ENCODE data around the gene SPINT3.

Gene SPINT3

GRCh38 chr20:45467172-45467571 lies 48.2 kb downstream of the SPINT3 start:
- TF ChIP-seq CTCF (conservative IDR thresholded peaks at IDR 0.05; ENCODE audit: low read depth, low read length): no peak
- Histone ChIP-seq H3K27me3 (ENCODE audit: insufficient read depth, low read depth) (no peaks in the 10 kb centered on the region), H3K4me2 (no peak overlapping the region)

GRCh38 chr20:45465491-45466266 lies 49.7 kb downstream of the SPINT3 start:
- H3K27me3 ChIP-seq (ENCODE audit: insufficient read depth, low read depth): no peaks in the 10 kb centered on the region
- no peaks in the 10 kb centered on the region for H4K20me1 ChIP-seq (ENCODE audit: insufficient read depth)
- H3K79me2 ChIP-seq (ENCODE audit: insufficient read depth, low read depth): no peaks in the 10 kb centered on the region
- peaks cover 4% of the 10 kb centered on the region for H3K4me1 ChIP-seq (ENCODE audit: low read depth, poor library complexity, severe bottlenecking)
- no peak overlapping the region for H2AFZ ChIP-seq (ENCODE audit: low read depth)
- no peak overlapping the region for H3K27ac ChIP-seq
- no peak overlapping the region for H3K4me2 ChIP-seq
- TF ChIP-seq CTCF (conservative IDR thresholded peaks at IDR 0.05; ENCODE audit: low read depth, low read length): no peak
- no peaks in the 10 kb centered on the region for H3K36me3 ChIP-seq (ENCODE audit: insufficient read depth)
- H3K9ac ChIP-seq: no peak overlapping the region
- no peak overlapping the region for H3K4me3 ChIP-seq (IDR thresholded peaks at IDR 0.05; ENCODE audit: insufficient read depth, low read depth, low read length)

More at GRCh38 chr20:45467172-45467571, 48.2 kb downstream of the SPINT3 start:
- Histone ChIP-seq H4K20me1 (ENCODE audit: insufficient read depth) (no peaks in the 10 kb centered on the region), H3K4me1 (ENCODE audit: low read depth, poor library complexity, severe bottlenecking) (peaks cover 11% of the 10 kb centered on the region), H2AFZ (ENCODE audit: low read depth) (no peak overlapping the region), H3K27ac (no peak overlapping the region), H3K4me3 (IDR thresholded peaks at IDR 0.05; ENCODE audit: insufficient read depth, low read depth, low read length) (no peak overlapping the region), H3K9ac (no peak overlapping the region), H3K79me2 (ENCODE audit: insufficient read depth, low read depth) (no peaks in the 10 kb centered on the region), H3K36me3 (ENCODE audit: insufficient read depth) (no peaks in the 10 kb centered on the region)

- Histone ChIP-seq H3K4me3 (IDR thresholded peaks at IDR 0.05; ENCODE audit: insufficient read depth, low read depth, low read length) (no peak overlapping the region), H2AFZ (ENCODE audit: low read depth) (no peak overlapping the region), H4K20me1 (ENCODE audit: insufficient read depth) (no peaks in the 10 kb centered on the region), H3K36me3 (ENCODE audit: insufficient read depth) (no peaks in the 10 kb centered on the region), H3K79me2 (ENCODE audit: insufficient read depth, low read depth) (no peaks in the 10 kb centered on the region), H3K27me3 (ENCODE audit: insufficient read depth, low read depth) (no peaks in the 10 kb centered on the region), H3K4me2 (no peak overlapping the region), H3K27ac (no peak overlapping the region), H3K9ac (no peak overlapping the region), H3K4me1 (ENCODE audit: low read depth, poor library complexity, severe bottlenecking) (peaks cover 6% of the 10 kb centered on the region)
- no peak for TF ChIP-seq CTCF (conservative IDR thresholded peaks at IDR 0.05; ENCODE audit: low read depth, low read length)
Observed at GRCh38 chr20:45463709-45464108, 51.7 kb downstream of the SPINT3 start.

- no peak overlapping the region for H3K27ac ChIP-seq
Observed at GRCh38 chr20:45462711-45463509, 52.5 kb downstream of the SPINT3 start.

More at GRCh38 chr20:45462711-45463509, 52.5 kb downstream of the SPINT3 start:
- Histone ChIP-seq H2AFZ (ENCODE audit: low read depth) (no peak overlapping the region), H3K4me3 (IDR thresholded peaks at IDR 0.05; ENCODE audit: insufficient read depth, low read depth, low read length) (no peak overlapping the region), H3K4me1 (ENCODE audit: low read depth, poor library complexity, severe bottlenecking) (peaks cover 6% of the 10 kb centered on the region), H3K9ac (no peak overlapping the region), H3K79me2 (ENCODE audit: insufficient read depth, low read depth) (no peaks in the 10 kb centered on the region), H4K20me1 (ENCODE audit: insufficient read depth) (no peaks in the 10 kb centered on the region), H3K4me2 (no peak overlapping the region), H3K27me3 (ENCODE audit: insufficient read depth, low read depth) (no peaks in the 10 kb centered on the region), H3K36me3 (ENCODE audit: insufficient read depth) (no peaks in the 10 kb centered on the region)
- no peak for TF ChIP-seq CTCF (conservative IDR thresholded peaks at IDR 0.05; ENCODE audit: low read depth, low read length)
